IMR-90 (cell line): ENCODE measurements around the gene SLC9B2. TPM values are rescaled to one million over a fixed set of nuclear protein-coding genes. Genes with fewer than 3 reads are reported as not detected.
"Not testable (repeated sequence)": the region's sequence is repeated elsewhere in the genome, so short reads cannot be mapped to it uniquely, and the experiment has no call there.

Experiments used
- ATAC-seq: fragments of 200-7000 bp; cut with Tn5 transposase; 2 replicates; pipeline ENCODE4 v1.9.1; 2020; ENCODE audit warnings: low read depth, mild to moderate bottlenecking, moderate library complexity
- BruUV-seq: library from RNA; stranded (reverse); fragments of 400-500 nt; replicated peaks from 2 replicates; lab custom pipeline; 2021; lab: Mats Ljungman, UMichigan
- CTCF ChIA-PET: fragments of 300-600 bp; formaldehyde crosslinking; extraction: SDS; loops from one replicate; lab custom pipeline; 2021; ENCODE audit warnings: antibody characterized with exemption; lab: Yijun Ruan, JAX
- POLR2A ChIA-PET: fragments of 300-600 bp; sonication (Branson Sonifier 250); formaldehyde crosslinking; loops from one replicate; lab custom pipeline; 2022; ENCODE audit warnings: antibody characterized with exemption; ENCODE audit not compliant: unreplicated experiment; lab: Charles Lee
- DNase-seq: peaks from one replicate; pipeline ENCODE4 v3.0.0; 2013
- H2AFZ ChIP-seq: replicated peaks from 2 replicates; pipeline ENCODE3; 2013; ENCODE audit warnings: low read length, mild to moderate bottlenecking; ENCODE audit not compliant: poor library complexity
- H2AK5ac ChIP-seq: 2 replicates; pipeline ENCODE4 v1.6.1; 2013; ENCODE audit warnings: low read depth, low read length, inconsistent platforms
- H2AK9ac ChIP-seq: replicated peaks from 2 replicates; pipeline ENCODE3; 2013; ENCODE audit warnings: mild to moderate bottlenecking, low read depth, low read length, moderate library complexity; ENCODE audit not compliant: poor library complexity
- H2BK120ac ChIP-seq: 2 replicates; pipeline ENCODE4 v1.6.1; 2013; ENCODE audit warnings: low read depth, low read length, inconsistent platforms
- H2BK15ac ChIP-seq: 3 replicates; pipeline ENCODE4 v1.6.1; 2013; ENCODE audit warnings: low read depth, low read length, inconsistent platforms
- H2BK20ac ChIP-seq: 2 replicates; pipeline ENCODE4 v1.6.1; 2013; ENCODE audit warnings: low read depth, mild to moderate bottlenecking, inconsistent platforms, low read length, moderate library complexity
- H2BK5ac ChIP-seq: 2 replicates; pipeline ENCODE4 v1.6.1; 2013; ENCODE audit warnings: mild to moderate bottlenecking, low read depth, low read length, inconsistent platforms; ENCODE audit not compliant: poor library complexity, severe bottlenecking
- H3K14ac ChIP-seq: replicated peaks from 2 replicates; pipeline ENCODE4 v1.6.1; 2013; ENCODE audit warnings: low read depth, low read length, inconsistent platforms
- H3K18ac ChIP-seq: 2 replicates; pipeline ENCODE4 v1.6.1; 2013; ENCODE audit warnings: low read depth, low read length, control low read depth
- H3K23ac ChIP-seq: 2 replicates; pipeline ENCODE4 v1.6.1; 2013; ENCODE audit warnings: low read depth, low read length, inconsistent platforms
- H3K27ac ChIP-seq: 2 replicates; pipeline ENCODE4 v1.5.1; 2013; ENCODE audit warnings: mild to moderate bottlenecking, control low read depth, low read length; ENCODE audit not compliant: insufficient read depth
- H3K27me3 ChIP-seq: 2 replicates; pipeline ENCODE4 v1.6.1; 2013; ENCODE audit warnings: low read length; ENCODE audit not compliant: control insufficient read depth, insufficient read depth
- H3K36me3 ChIP-seq: 2 replicates; pipeline ENCODE4 v1.6.1; 2013; ENCODE audit warnings: low read length, mixed read lengths; ENCODE audit not compliant: control insufficient read depth, insufficient read depth
- H3K4ac ChIP-seq: 2 replicates; pipeline ENCODE4 v1.6.1; 2013; ENCODE audit warnings: low read depth, low read length, inconsistent platforms
- H3K4me1 ChIP-seq: 2 replicates; pipeline ENCODE4 v1.6.1; 2013; ENCODE audit warnings: low read length, mixed read lengths; ENCODE audit not compliant: control insufficient read depth, insufficient read depth
- H3K4me2 ChIP-seq: 2 replicates; pipeline ENCODE4 v1.6.1; 2013; ENCODE audit warnings: low read depth, mild to moderate bottlenecking, control low read depth, low read length, moderate library complexity
- H3K4me3 ChIP-seq: 2 replicates; pipeline ENCODE4 v1.5.1; 2013; ENCODE audit warnings: low read depth, mild to moderate bottlenecking, control low read depth, low read length, moderate library complexity; ENCODE audit not compliant: insufficient read depth
- H3K56ac ChIP-seq: 2 replicates; pipeline ENCODE4 v1.6.1; 2013; ENCODE audit warnings: low read length, inconsistent platforms; ENCODE audit not compliant: insufficient read depth; ENCODE audit errors: extremely low read depth
- H3K79me1 ChIP-seq, 2 experiments: 2 replicates each; pipeline ENCODE4 v1.6.1; 2013; ENCODE audit warnings: low read length in 2 of 2, inconsistent platforms in 1 of 2, low read depth in 1 of 2
- H3K9ac ChIP-seq: 2 replicates; pipeline ENCODE4 v1.6.1; 2013; ENCODE audit warnings: low read depth, low read length, control low read depth
- H3K9me1 ChIP-seq: 2 replicates; pipeline ENCODE4 v1.6.1; 2013; ENCODE audit warnings: low read length, inconsistent platforms; ENCODE audit not compliant: insufficient read depth
- H3K9me3 ChIP-seq: 2 replicates; pipeline ENCODE4 v1.6.1; 2013; ENCODE audit warnings: low read length; ENCODE audit not compliant: control insufficient read depth, insufficient read depth
- H4K20me1 ChIP-seq: 2 replicates; pipeline ENCODE4 v1.6.1; 2013; ENCODE audit warnings: low read length, inconsistent platforms; ENCODE audit not compliant: insufficient read depth
- H4K5ac ChIP-seq: 2 replicates; pipeline ENCODE4 v1.6.1; 2013; ENCODE audit warnings: mild to moderate bottlenecking, low read depth, low read length, control low read depth
- H4K8ac ChIP-seq, 2 experiments: 2 replicates each; pipeline ENCODE4 v1.6.1; 2013; ENCODE audit warnings: low read depth in 2 of 2, low read length in 2 of 2, control low read depth in 1 of 2, inconsistent platforms in 1 of 2
- H4K91ac ChIP-seq: 2 replicates; pipeline ENCODE4 v1.6.1; 2013; ENCODE audit warnings: low read depth, low read length, inconsistent platforms; ENCODE audit not compliant: insufficient read depth
- BHLHE40 ChIP-seq: fragments of 150-350 bp; IDR thresholded peaks from 2 replicates; pipeline ENCODE4 v1.6.1; 2016; ENCODE audit warnings: mild to moderate bottlenecking, low read depth, low read length
- CEBPB ChIP-seq: IDR thresholded peaks from 2 replicates; pipeline ENCODE4 v1.6.1; 2012; ENCODE audit warnings: low read depth, low read length, improper control_type of control experiment
- CHD1 ChIP-seq: IDR thresholded peaks from 2 replicates; pipeline ENCODE4 v1.6.1; 2012; ENCODE audit warnings: low read depth, low read length, improper control_type of control experiment
- CTCF ChIP-seq: conservative IDR thresholded peaks from 2 replicates; pipeline ENCODE4 v1.5.1; 2012; ENCODE audit warnings: mild to moderate bottlenecking, low read depth, low read length, improper control_type of control experiment
- MAFK ChIP-seq: IDR thresholded peaks from 2 replicates; pipeline ENCODE4 v1.6.1; 2012; ENCODE audit warnings: low read depth, low read length, improper control_type of control experiment
- MAZ ChIP-seq: IDR thresholded peaks from 2 replicates; pipeline ENCODE4 v1.6.1; 2012; ENCODE audit warnings: low read depth, mild to moderate bottlenecking, low read length, improper control_type of control experiment, moderate library complexity, borderline replicate concordance
- POLR2A ChIP-seq: IDR thresholded peaks from 2 replicates; pipeline ENCODE4 v1.6.1; 2012; ENCODE audit warnings: mild to moderate bottlenecking, low read depth, low read length
- RAD21 ChIP-seq: IDR thresholded peaks from 2 replicates; pipeline ENCODE4 v1.6.1; 2012; ENCODE audit warnings: low read length, improper control_type of control experiment
- RFX5 ChIP-seq: IDR thresholded peaks from 2 replicates; pipeline ENCODE4 v1.8.0; 2012; ENCODE audit warnings: low read depth, mild to moderate bottlenecking, low read length, moderate library complexity
- WGBS, 2 experiments: methylation state at CpG; one replicate each; pipeline versions ENCODE4 v1.1.5 to v1.1.7; 2013; ENCODE audit warnings: missing lambda C conversion rate in 2 of 2; ENCODE audit not compliant: insufficient read length in 1 of 2; ENCODE audit errors: extremely low coverage in 2 of 2; 5-methylcytosine and 5-hydroxymethylcytosine counted together
- dilution Hi-C: fragments of 300-500 bp; cut with HindIII; formaldehyde crosslinking; loops from one replicate; pipeline ENCODE4 v1.14.3; 2018; ENCODE audit warnings: low sequenced_read_pairs; ENCODE audit not compliant: unreplicated experiment
- in situ Hi-C: fragments of 300-500 bp; cut with MboI; formaldehyde crosslinking; loops from 3 replicates; pipeline ENCODE4 v1.14.3; 2019; ENCODE audit warnings: low sequenced_read_pairs, inconsistent platforms, mixed read lengths
- intact Hi-C: fragments of 100-400 bp; cut with micrococcal nuclease; formaldehyde crosslinking; loops from 2 replicates; pipeline ENCODE4 v1.10.0; 2022
- polyA plus RNA-seq, 3 experiments: library from polyadenylated mRNA; depleted of rRNA; stranded (reverse); fragments of >200 nt; gene quantifications; 2 replicates each; pipeline ENCODE4 v1.2.3, GENCODE V29; 2012; ENCODE audit warnings: low replicate concordance in 1 of 3
- total RNA-seq: library from RNA; depleted of rRNA; stranded (reverse); fragments of >200 nt; gene quantifications from 2 replicates; pipeline ENCODE4 v1.2.3, GENCODE V29; 2012

The SLC9B2 gene
- total and polyA plus RNA-seq, 2 of the 4 experiments (the other 2 are of a cell fraction), result 5.7 to 9.0 TPM

GRCh38 chr4:102994803-102995202 lies 81.8 kb downstream of the SLC9B2 start:
- H3K4me1 ChIP-seq, result no peaks in the 10 kb centered on the region
- in situ Hi-C loops, result no loop called here
- H3K14ac ChIP-seq, result no peak overlapping the region
- H2BK15ac ChIP-seq, result no peak overlapping the region
- H3K27me3 ChIP-seq, result no peaks in the 10 kb centered on the region
- no peak for DNase-seq
- H3K56ac ChIP-seq, result no peak overlapping the region
- H3K4me3 ChIP-seq, result no peak overlapping the region
- intact Hi-C loops, result no loop called here
- CTCF ChIA-PET, result no interaction called here
- no peak for ATAC-seq
- no peak overlapping the region for H3K23ac ChIP-seq
- no peak overlapping the region for H3K4me2 ChIP-seq
- no peak overlapping the region for H2AK5ac ChIP-seq
- no peak overlapping the region for H3K9ac ChIP-seq
- BruUV-seq, result no TSS peak
- no peak overlapping the region for H3K4ac ChIP-seq
- no peak overlapping the region for H3K18ac ChIP-seq
- H3K9me1 ChIP-seq, result no peaks in the 10 kb centered on the region
- no peaks in the 10 kb centered on the region for H3K9me3 ChIP-seq
- no peak overlapping the region for H3K27ac ChIP-seq
- no peaks in the 10 kb centered on the region for H3K36me3 ChIP-seq
- POLR2A ChIA-PET, result no interaction called here
- no peak overlapping the region for H4K91ac ChIP-seq
- H2AK9ac ChIP-seq, result no peak overlapping the region
- no CpG with 5 or more reads among the region's 1 CpG for WGBS, 2 experiments
- H4K5ac ChIP-seq, result no peak overlapping the region
- no peak overlapping the region for H2BK120ac ChIP-seq
- H4K8ac ChIP-seq, result no peak overlapping the region
- H2BK20ac ChIP-seq, result no peak overlapping the region
- no peak overlapping the region for H2AFZ ChIP-seq
- H3K79me1 ChIP-seq, result no peaks in the 10 kb centered on the region
- H2BK5ac ChIP-seq, result no peak overlapping the region
- dilution Hi-C loops, result no loop called here
- no peaks in the 10 kb centered on the region for H4K20me1 ChIP-seq
- no peak for TF ChIP-seq CEBPB
- no peak for TF ChIP-seq CTCF
- TF ChIP-seq RFX5, result no peak
- TF ChIP-seq MAFK, result no peak
- TF ChIP-seq POLR2A, result no peak
- TF ChIP-seq BHLHE40, result no peak
- no peak for TF ChIP-seq CHD1
- TF ChIP-seq RAD21, result no peak
- no peak for TF ChIP-seq MAZ

DNA sequence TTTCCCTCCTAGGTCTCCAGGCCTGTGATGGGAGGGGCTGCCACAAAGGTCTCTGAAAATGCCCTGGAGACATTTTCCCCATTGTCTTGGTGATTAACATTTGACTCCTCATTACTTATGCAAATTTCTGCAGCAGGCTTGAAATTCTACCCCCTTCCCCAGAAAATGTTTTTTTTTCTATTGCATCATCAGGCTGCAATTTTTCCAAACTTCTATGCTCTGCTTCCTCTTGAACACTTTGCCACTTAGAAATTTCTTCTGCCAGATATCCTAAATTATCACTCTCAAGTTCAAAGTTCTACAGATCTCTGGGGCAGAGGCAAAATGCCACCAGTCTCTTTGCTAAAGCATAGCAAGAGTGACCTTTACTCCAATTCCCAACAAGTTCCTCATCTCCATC lies 82.6 kb downstream of the SLC9B2 start:
- H3K4ac ChIP-seq, H3K9me3 ChIP-seq, POLR2A ChIA-PET, H3K18ac ChIP-seq, dilution Hi-C loops, H3K9ac ChIP-seq, ATAC-seq, H3K14ac ChIP-seq, H2AK5ac ChIP-seq, BruUV-seq, intact Hi-C loops, H3K4me2 ChIP-seq, H3K36me3 ChIP-seq, H3K4me1 ChIP-seq, H3K9me1 ChIP-seq, H3K79me1 ChIP-seq, H4K91ac ChIP-seq, H4K20me1 ChIP-seq, H4K5ac ChIP-seq, H2AFZ ChIP-seq, H2BK120ac ChIP-seq, DNase-seq, H2BK5ac ChIP-seq, CTCF ChIA-PET, H2BK20ac ChIP-seq, H3K27me3 ChIP-seq, H3K4me3 ChIP-seq, H4K8ac ChIP-seq, H3K56ac ChIP-seq, H3K23ac ChIP-seq, in situ Hi-C loops, H2BK15ac ChIP-seq, H2AK9ac ChIP-seq, H3K27ac ChIP-seq: not testable (repeated sequence)
